Right lobe of liver (tissue), 4 donors: Measurements from ENCODE around the gene CDON.

Experiments
- CTCF ChIP-seq, 4 donors: fragments of 200-600 bp in 3 of 4; fragments of 450-650 bp in 1 of 4; IDR thresholded peaks; one replicate each; pipeline versions ENCODE4 v1.5.1 to v1.8.0; 2016 to 2022; ENCODE audit warnings: antibody characterized with exemption in 4 of 4, mild to moderate bottlenecking in 2 of 4
- POLR2A ChIP-seq: fragments of 450-650 bp; IDR thresholded peaks from one replicate; pipeline ENCODE4 v1.6.1; 2017; ENCODE audit warnings: antibody characterized with exemption, mild to moderate bottlenecking
- donor health status: DM: no; HTN: no; CAD: no.
- donor health status: DM: no; HTN: no; CAD: no.
- donor health status: DM: no; HTN: yes; CAD: no.

GRCh38 chr11:125929445-125930075 lies 133.1 kb downstream of the CDON start:
- TF ChIP-seq CTCF (IDR thresholded peaks at IDR 0.05), result no peak
- no peak for TF ChIP-seq POLR2A
